GM19328 (cell line): ENCODE results near the gene RTCA.
"Not testable (repeated sequence)": the region's sequence is repeated elsewhere in the genome, so short reads cannot be mapped to it uniquely, and the experiment has no call there.

Experiments
- ATAC-seq: cut with Tn5 transposase; IDR thresholded peaks from one replicate; pipeline ENCODE4 v1.9.1; 2021; ENCODE audit warnings: mild to moderate bottlenecking, moderate library complexity; ENCODE audit not compliant: unreplicated experiment

The RTCA gene

DNA sequence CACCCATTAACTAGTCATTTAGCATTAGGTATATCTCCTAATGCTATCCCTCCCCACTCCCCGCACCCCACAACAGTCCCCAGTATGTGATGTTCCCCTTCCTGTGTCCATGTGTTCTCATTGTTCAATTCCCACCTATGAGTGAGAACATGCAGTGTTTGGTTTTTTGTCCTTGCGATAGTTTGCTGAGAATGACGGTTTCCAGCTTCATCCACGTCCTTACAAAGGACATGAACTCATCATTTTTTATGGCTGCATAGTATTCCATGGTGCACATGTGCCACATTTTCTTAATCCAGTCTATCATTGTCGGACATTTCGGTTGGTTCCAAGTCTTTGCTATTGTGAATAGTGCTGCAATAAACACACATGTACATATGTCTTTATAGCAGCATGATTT lies 7.6 kb upstream of the RTCA start:
- not testable (repeated sequence) for ATAC-seq

DNA sequence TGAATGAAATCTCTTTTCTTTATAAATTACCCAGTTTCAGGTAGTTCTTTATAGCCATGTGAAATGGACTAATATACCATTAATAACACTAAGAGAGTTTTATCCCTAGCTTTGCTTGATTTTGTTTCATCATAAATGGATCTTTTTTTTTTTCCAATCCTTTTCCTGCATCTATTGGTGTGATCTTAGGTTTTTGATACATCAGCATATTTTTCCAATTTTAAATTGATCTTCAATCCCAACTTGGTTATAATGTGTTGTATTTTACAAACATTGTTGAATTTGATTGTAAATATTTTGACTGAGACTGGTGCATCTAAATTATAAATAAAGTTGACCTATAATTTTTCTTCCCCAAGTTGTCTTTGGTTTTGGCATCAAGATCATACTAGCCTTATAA lies 4.3 kb upstream of the RTCA start:
- no peak for ATAC-seq

DNA sequence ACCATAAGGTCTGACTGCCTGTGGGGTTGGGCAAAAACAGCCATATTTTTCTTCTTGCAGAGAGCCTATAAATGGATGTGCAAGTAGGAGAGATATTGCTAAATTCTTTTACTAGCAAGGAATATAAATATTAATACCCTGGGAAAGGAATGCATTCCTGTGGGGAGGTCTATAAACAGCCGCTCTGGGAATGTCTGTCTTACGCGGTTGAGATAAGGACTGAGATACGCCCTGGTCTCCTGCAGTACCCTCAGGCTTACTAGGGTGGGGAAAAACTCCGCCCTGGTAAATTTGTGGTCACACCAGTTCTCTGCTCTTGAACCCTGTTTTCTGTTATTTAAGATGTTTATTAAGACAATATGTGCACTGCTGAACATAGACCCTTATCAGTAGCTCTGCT lies 1.9 kb upstream of the RTCA start:
- ATAC-seq, result not testable (repeated sequence)

DNA sequence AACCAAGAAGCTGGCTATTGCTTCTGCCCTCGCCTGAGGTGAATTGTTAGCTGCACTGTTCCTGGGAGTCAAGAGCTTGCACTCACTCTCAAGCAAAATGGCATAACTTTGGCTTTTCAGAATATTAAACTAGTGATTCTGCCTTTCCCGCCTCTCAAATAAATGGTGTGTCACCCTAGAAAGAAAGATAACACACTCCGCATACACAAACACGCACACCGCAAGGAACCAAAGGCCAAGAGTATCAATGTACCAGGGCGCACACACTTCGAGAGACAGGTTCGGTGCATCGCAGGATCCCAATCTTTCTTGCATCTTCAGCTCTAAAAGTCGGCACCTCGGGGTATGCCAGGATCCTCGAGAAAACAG lies 470 bp upstream of the RTCA start:
- ATAC-seq, result peak; percentile 23

DNA sequence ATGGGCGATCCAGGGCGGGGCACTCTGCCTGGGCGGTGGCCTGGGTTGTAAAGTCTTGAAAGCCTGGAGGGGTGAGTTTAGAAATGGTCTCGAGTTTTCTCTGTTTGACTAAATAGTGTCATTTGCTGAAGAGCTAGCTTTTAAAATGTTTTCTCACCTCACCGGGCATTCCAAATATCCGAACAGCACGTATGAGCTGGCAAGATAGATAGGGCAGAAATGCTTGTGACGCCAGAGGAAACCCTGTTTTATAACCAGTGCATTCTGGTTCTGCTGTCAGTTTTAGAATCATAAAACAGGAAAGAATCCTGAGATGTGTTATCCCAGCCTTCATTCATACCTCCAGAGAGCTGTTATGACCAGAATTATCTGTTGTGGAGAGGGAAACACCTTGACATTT lies 725 bp downstream of the RTCA start:
- ATAC-seq, result peak; percentile 16

DNA sequence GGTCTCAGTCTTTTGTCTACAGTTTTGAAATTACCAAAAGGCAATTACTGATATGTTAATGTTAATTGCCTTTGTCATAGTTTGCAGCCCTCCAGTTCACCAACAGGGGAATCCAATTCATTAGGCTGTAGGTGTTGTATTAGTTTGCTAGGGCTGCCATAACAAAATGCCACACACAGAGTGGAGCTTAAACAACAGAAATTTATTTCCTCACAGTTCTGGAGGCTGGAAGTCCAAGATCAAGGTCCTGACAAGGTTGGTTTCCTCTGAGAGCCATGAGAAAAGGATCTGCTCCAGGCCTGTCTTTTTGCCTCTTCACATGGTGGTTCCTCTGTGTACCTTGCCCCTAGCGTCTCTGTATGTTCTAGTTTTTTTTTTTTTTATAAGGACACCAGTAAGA lies 1.3 kb downstream of the RTCA start:
- no peak for ATAC-seq

DNA sequence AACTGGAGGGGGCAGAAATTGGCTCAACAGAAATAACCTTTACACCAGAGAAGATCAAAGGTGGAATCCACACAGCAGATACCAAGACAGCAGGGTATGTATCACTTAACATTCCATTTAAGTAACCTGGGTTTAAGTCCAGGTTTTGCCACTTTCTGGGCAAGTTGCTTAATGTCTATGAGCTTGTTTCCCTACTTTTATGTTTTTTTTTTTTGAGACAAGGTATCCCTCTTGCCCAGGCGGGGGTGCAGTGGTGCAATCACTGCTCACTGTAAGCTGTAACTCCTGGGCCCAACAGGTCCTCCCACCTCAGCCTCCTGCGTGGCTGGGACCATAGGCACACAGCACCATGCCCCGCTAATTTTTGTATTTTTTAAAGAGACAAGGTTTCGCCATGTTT lies 2.2 kb downstream of the RTCA start:
- no peak for ATAC-seq

DNA sequence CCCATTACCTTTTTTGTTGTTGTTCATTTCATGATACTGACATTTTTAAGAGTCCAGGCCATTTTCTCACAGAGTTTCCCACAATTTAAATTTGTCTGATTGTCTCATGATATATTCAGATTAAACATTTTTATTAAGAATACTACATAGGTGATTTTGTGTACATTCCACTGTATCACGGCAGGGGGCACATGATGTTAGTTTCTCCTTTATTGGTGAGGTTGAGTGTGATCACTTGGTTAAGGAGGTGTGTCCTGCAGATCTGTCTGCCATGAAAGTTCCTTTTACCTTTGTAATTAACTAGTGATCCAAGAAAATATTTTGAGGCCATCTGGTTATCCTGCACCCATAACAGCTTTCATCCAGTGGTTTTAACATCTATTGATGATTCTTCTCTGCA lies 11.8 kb downstream of the RTCA start:
- ATAC-seq, result no peak

DNA sequence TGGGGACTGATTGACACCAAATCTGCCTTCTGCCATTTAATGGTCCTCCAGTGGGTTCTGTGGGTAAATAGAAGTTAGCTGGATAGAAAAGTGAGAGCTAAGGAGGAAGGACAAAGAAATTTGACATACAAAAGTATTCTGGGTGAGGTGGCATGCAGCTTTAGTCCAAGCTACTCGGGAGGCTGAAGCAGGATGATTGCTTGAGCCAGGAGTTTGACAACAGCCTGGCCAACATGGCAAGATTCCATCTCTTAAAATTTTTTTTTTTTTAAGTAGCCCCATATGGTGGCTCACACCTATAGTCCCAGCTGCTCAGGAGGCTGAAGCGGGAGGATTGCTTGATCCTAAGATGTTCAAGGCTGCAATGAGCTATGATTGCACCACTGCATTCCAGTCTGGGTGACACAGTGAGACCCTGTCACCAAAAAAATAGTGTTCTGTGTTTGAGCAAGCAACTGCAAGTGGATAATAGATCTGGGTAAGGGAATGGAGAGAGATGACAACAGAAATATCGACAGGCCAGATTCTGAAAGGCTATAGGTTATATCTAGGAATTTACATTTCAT lies 13.4 kb downstream of the RTCA start:
- ATAC-seq, result no peak

DNA sequence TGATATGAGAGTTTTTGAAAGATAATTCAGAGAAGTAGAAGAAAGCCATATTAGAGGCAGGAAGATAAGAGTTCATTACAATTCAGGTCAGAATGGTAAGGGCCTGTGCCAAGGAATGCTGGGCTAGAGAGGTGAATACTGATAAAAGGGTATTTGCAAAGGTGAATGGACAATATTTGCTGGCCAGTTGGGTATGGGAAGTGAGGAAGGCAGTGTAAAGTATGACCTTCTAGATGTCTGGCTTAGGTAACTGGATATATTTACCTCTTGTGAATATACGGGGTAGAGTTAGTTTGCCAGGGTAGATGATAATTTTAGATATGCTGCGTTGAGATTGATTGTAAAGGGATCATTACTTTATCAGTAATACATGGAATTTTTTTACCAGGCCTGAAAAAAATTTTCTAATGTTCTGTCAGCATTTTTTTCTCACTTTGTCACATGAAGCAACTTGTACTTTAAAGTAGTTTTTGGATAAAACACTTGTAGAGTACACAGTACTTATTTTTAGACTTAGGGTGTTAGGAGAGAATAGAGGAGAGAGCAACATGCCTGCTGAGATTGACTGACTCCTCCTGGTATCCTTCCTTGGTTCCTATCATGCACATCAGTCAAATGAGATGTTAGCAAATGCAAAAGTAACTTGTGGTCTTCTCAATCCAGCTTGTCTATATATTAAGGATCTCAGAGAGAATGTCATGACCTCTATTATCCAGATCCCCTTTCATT lies 14.1 kb downstream of the RTCA start:
- ATAC-seq, result no peak

DNA sequence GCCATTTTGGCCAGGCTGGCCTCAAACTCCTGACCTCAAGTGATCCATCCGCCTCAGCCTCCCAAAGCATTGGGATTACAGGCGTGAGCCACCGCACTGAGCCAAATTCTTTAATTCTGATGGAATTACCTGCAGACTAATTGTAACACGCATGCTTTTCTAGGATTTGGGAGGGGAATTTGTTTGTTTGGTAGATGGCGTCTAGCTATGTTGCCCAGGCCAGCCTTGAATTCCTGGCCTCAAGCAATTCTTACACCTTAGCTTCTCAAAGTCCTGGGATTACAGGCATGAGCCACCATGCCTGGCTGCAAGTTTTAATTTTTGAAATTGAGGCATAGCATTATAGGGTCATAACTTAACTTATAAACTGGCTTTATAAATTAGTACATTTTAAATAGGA lies 18.6 kb downstream of the RTCA start:
- no peak for ATAC-seq

DNA sequence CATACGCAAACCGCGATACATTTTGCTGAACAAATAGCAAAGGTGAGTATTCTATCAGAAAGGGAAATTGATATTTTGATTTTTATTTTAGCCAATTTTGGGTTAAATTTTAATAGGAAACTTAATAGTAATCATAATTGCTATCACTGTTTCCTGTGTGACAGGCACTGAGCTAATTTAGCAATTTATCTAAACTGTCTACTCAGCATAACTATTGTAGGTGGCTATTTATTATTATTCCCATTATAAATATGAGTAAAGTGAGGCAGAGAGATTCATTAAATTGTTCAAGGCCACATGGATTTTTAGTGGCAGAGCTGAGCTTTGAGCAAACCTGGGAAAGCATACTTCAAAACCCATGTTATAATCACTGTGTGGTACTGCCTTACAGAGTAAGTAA lies 21.1 kb downstream of the RTCA start:
- ATAC-seq, result no peak

DNA sequence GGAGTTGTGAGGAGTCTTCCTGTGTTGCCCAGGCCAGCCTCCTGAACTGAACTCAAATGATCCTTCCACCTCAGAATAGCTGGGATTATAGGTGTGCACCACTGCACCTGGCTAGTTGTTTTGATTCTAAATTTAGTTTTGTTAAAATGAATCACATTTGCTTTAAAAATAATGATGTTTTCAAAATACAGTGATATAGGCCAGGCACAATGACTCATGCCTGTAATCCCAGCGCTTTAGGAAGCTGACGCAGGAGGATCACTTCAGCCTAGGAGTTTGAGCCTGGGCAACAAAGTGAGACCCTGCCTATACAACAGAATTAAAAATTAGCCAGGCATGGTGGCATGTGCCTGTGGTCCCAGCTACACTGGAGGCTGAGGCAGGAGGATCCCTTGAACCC lies 24.3 kb downstream of the RTCA start:
- no peak for ATAC-seq

DNA sequence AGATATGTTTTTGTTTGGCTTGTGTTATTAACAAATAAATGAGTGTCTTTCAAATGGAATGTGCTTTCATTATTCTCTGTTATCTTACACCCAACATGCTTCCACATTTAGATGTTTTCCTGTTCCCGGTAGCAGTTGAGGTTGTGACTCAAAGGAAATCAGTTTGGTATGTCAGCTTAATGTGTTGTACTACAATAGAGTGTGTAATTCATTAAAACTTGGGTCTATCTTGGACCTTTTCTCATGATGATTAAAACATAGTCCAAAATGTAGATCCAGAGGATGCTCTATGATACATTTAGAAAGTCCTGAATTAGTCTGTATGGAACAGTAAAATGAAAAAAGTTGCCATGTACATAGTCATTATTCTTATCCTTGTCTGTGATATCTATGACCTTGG lies 26.7 kb downstream of the RTCA start:
- no peak for ATAC-seq

DNA sequence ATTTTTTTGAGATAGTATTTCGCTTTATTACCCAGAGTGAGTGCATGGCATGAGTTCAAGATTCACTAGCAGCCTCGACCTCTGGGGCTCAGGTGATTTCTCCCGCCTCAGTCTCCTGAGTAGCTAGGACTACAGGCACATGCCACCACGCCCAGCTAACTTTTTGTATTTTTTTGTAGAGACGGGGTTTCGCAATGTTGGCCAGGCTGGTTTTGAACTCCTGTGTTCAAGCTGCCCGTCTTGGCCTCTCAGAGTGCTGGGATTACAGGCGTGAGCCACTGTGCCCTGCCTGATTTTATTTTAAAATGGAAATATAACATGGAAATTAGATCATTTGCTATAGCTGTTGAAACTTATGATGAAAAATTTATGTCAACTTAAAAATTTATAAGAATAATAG lies 30.1 kb downstream of the RTCA start:
- no peak for ATAC-seq

DNA sequence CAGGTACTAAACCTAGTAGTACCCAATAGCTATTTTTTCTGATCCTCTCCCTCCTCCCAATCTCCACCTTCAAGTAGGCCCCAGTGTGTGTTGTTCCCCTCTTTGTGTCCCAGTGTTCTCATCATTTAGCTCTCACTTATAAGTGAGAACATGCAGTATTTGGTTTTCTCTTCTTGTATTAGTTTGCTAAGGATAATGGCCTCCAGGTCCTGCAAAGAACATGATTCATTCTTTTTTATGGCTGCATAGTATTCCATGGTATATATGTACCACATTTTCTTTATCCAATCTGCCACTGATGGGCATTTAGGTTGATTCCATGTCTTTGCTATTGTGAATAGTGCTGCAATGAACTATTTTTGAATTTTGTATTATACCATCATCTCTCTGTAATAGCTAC lies 31.0 kb downstream of the RTCA start:
- not testable (repeated sequence) for ATAC-seq

DNA sequence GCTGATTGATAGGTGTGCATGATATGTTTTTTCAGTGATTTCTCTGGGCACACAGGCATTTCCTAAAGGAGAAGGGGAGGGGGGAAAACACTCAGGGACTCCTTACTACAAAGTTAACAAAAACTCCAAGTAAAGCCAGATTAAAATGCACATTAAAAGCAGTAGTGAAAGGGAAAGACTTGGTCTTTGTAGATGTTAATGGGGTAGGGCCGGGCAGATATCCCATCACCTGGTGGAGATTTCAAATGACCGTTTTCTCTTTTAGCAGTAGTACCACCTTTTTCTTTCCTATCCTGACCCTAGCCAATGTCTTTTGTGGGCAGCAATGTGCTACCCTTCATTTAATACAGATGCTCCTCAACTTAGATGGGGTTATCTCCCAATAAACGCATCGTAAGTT lies 32.5 kb downstream of the RTCA start:
- ATAC-seq, result no peak

DNA sequence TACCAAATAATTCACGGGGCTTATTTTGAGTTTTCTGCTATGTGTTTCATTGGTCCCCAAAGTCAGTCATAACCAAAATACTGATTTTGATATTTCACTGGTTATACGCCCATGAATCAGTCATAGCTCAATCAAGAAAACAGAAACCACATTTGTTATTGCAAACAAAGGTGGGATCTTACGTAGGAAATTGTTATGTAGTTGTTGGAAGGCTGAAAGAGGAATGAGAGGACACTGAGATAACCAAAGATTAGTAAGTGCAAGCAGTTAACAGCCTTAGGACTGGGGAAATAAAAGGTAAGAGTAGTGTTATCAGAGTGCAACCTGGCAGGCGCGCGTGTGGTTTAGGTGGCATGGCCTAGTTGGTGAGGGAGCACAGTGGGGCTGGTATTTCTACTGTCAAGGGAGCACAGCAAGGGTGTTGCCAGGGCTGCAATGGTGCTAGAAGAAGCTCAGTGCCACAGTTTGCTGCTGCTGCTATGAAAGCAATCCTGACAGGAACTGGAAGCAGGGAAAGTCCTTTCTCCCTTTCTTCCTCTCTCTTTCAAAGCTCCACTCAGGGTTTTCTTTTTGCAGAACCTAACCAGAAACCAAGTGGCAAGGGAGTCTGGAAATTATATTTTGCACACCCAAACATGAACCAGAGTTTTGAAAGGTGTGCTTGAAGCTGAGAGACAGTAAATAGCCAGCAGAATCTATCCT lies 33.7 kb downstream of the RTCA start:
- no peak for ATAC-seq

DNA sequence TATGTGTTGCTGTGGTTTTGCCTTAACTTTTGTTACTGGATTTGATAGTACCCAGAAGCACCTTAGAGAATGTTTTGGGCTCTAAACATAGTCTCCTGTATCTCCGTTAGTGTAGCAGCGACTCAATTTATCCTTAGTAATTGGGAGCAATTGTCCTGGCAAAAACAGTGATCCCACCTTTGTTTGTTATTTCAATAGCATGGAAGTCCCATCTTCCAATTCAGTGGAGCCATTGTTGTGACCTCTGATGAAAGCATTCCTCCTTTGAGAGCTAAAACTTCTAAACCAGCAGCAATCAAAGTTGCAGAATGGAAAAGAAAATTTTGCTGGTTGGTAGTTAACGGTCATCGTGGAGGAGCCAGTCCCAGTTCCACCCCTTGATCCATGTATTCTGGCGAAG lies 34.7 kb downstream of the RTCA start:
- ATAC-seq, result no peak

DNA sequence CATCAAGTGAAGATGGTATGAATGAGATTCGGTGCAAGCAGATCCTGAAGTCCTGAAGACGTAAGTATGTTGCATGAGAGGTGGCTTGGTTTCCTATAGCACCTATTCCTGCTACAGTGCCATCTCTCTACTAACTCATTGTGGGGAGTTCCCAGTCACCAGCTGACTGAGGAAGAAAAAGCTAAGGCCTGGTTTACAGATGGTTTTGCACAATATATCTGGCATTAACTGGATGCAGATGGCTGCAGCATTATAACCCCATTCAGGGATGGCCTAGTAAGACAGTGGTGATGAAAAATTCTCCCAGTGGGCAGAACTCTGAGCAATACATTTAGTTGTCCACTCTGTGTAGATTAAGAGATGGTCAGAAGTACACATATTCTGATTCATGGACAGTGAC lies 36.7 kb downstream of the RTCA start:
- ATAC-seq, result no peak

DNA sequence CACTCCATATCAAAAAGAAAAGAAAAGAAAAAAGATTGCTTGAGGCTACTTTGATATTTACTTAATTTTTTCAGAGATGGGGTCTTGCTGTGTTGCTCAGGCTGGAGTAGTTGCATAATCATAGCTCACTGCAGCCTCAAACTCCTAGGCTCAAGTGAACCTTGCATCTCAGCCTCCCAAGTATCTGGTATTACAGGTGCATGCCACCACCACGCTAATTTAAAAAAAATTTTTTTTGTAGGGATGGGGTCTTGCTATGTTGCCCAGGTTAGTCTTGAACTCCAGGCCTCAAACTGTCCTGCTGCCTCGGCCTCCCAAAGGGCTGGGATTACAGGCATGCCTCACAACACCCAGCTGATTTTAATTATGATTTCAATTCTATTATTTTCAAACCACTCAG lies 38.2 kb downstream of the RTCA start:
- no peak for ATAC-seq

DNA sequence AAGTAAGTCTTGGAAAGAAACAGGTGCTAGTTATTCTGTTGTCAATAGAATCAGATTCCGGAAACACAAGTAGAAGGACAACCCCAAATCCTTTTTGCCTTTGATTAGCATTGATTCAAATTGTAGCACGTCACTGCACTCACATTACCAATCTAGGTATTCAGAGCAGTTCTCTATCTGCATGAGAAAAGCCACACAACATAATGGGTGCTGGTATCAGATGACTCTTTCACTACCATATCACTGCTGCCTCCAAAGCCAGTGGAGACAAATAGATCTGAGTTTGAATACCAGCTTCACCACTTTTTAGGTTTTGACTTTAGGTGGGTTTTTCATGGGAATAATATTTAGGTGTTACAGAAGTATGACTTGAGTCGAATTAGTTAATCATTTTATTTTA lies 38.9 kb downstream of the RTCA start:
- no peak for ATAC-seq

DNA sequence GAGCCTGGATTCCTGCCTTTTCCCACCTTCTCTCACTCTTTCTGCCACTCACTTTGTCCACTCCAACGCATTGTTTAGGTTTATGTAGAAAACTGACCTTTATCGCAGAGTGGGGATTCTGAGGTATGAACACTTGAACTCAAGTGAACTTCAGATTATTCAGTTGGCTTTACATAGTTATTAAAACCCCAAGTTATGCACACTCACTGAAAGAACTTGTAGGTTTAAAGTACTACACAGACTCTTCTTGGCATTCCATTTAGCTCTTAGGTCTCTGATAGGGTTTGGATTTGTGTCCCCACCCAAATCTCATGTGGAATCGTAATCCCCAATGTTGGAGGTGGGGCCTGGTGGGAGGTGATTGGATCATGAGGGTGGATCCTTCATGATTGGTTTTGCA lies 39.9 kb downstream of the RTCA start:
- no peak for ATAC-seq
